GM12892 (cell line): ENCODE results near the gene RANBP6.

Experiments
- POLR2A ChIP-seq: IDR thresholded peaks from 2 replicates; pipeline ENCODE4 v1.6.1; 2011; ENCODE audit warnings: low read depth, low read length, control low read depth
- POLR2AphosphoS5 ChIP-seq: IDR thresholded peaks from 2 replicates; pipeline ENCODE4 v1.6.1; 2011; ENCODE audit warnings: low read depth, low read length, control low read depth

DNA sequence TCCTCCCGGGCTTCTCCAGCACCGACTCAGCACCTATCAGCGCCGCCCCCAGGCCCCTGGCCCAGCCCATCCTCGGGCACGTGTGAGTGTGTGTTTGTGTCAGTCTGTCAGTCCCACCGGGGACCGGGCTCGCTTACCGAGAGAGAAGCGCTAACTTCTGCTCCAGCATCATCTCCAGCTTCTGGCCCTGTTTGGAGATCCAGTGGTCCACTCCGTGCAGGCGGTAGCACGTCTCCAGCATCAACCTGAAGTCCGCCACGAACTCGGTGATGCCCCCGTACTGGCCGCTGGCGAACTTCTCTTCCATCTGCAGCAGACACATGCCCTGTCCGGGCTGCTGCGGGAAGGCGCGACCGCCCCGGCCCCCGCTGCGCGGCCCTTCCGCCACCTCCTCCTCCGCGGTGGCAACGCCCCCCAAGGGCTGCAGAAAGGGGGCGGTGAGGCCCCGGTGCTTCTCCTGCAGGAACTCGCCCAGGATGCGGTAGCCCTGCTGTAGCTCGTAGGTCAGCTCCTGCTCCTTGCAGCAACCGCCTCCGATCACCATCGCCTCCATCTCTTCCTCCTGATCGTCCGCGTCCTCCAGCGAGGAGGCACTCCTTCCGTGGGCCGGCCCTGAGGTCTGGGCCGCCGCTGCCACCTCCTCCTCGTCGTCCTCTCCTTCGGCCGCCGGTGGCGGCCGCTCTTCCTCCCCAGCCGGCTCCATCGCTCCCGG lies 8.2 kb downstream of the RANBP6 start:
- no peak for TF ChIP-seq POLR2AphosphoS5
- TF ChIP-seq POLR2A, result no peak
